ENCODE measurements around the gene LSM8.
"Not testable (repeated sequence)": the region's sequence is repeated elsewhere in the genome, so short reads cannot be mapped to it uniquely, and the experiment has no call there.

The LSM8 gene

DNA sequence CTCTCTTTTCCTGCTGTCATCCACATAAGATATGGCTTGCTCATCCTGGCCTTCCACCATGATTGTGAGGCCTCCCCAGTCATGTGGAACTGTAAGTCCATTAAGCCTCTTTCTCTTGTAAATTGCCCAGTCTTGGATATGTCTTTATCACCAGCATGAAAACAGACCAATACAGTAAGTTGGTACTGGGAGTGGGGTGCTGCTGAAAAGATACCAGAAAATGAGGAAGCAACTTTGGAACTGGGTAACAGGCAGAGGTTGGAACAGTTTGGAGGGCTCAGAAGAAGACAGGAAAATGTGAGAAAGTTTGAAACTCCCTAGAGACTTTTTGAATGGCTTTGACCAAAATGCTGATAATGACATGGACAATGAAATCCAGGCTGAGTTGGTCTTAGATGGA, 49.5 kb upstream of the LSM8 start:
- H3K4me3 ChIP-seq (ENCODE audit: low read depth, low read length); POLR2A ChIA-PET; H3K36me3 ChIP-seq (ENCODE audit: control insufficient read depth in 2 of 2, insufficient read depth in 1 of 2, low read length in 2 of 2); CTCF ChIA-PET; H3K9me3 ChIP-seq (ENCODE audit: control insufficient read depth, insufficient read depth, low read depth, low read length); H3K27ac ChIP-seq (ENCODE audit: extremely low read depth, low read depth, low read length); H3K4me1 ChIP-seq (ENCODE audit: control insufficient read depth, insufficient read depth, low read length): not testable (repeated sequence)
- TF ChIP-seq ZNF707 (tag by site-specific recombination; IDR thresholded peaks at IDR 0.05), result peak; percentile 74

DNA sequence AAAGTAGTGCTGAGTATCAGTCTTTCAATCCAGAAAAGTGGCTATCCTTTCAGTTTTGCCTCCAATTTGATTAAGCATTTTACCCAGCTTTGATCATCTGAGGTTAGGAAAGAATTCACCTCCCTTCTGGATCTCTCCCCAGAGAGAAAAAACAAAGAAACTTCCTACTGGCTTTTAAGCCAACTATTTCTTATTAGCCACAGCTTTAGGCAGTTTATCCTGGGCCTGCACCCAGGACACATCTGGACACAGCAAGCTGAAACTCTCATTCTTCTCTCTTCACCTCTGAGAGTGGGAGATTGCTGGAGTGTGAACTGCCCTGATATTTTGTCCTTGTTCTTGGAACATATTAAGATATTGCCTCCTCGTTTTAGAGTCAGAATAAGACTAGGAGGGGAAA, 43.5 kb upstream of the LSM8 start:
- H3K27ac ChIP-seq (ENCODE audit: extremely low read depth, low read depth, low read length), result no peak overlapping the region
- POLR2A ChIA-PET, result no interaction called here
- H3K36me3 ChIP-seq (ENCODE audit: control insufficient read depth in 2 of 2, insufficient read depth in 1 of 2, low read length in 2 of 2), result no peaks in the 10 kb centered on the region
- TF ChIP-seq IKZF3 (tag by site-specific recombination; IDR thresholded peaks at IDR 0.05), result no peak
- TF ChIP-seq, protein P1, sequence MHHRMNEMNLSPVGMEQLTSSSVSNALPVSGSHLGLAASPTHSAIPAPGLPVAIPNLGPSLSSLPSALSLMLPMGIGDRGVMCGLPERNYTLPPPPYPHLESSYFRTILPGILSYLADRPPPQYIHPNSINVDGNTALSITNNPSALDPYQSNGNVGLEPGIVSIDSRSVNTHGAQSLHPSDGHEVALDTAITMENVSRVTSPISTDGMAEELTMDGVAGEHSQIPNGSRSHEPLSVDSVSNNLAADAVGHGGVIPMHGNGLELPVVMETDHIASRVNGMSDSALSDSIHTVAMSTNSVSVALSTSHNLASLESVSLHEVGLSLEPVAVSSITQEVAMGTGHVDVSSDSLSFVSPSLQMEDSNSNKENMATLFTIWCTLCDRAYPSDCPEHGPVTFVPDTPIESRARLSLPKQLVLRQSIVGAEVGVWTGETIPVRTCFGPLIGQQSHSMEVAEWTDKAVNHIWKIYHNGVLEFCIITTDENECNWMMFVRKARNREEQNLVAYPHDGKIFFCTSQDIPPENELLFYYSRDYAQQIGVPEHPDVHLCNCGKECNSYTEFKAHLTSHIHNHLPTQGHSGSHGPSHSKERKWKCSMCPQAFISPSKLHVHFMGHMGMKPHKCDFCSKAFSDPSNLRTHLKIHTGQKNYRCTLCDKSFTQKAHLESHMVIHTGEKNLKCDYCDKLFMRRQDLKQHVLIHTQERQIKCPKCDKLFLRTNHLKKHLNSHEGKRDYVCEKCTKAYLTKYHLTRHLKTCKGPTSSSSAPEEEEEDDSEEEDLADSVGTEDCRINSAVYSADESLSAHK (tag by site-specific recombination; IDR thresholded peaks at IDR 0.05), result no peak
- no peak for TF ChIP-seq SP7 (tag by site-specific recombination; IDR thresholded peaks at IDR 0.05)
- TF ChIP-seq ZNF114 (tag by site-specific recombination; IDR thresholded peaks at IDR 0.05), result no peak
- no peak for TF ChIP-seq ZSCAN16 (tag by site-specific recombination; IDR thresholded peaks at IDR 0.05)
- TF ChIP-seq MZF1 (tag by site-specific recombination; IDR thresholded peaks at IDR 0.05; ENCODE audit: borderline replicate concordance), result no peak
- TF ChIP-seq, protein P2, sequence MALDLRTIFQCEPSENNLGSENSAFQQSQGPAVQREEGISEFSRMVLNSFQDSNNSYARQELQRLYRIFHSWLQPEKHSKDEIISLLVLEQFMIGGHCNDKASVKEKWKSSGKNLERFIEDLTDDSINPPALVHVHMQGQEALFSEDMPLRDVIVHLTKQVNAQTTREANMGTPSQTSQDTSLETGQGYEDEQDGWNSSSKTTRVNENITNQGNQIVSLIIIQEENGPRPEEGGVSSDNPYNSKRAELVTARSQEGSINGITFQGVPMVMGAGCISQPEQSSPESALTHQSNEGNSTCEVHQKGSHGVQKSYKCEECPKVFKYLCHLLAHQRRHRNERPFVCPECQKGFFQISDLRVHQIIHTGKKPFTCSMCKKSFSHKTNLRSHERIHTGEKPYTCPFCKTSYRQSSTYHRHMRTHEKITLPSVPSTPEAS (tag by site-specific recombination; IDR thresholded peaks at IDR 0.05), result no peak
- no peak for TF ChIP-seq ZBTB17 (tag by site-specific recombination; IDR thresholded peaks at IDR 0.05)
- TF ChIP-seq ZNF175 (tag by site-specific recombination; IDR thresholded peaks at IDR 0.05), result no peak
- TF ChIP-seq ZBTB1 (tag by site-specific recombination; IDR thresholded peaks at IDR 0.05), result no peak
- TF ChIP-seq ZNF433 (tag by site-specific recombination; IDR thresholded peaks at IDR 0.05; ENCODE audit: low read depth), result no peak
- TF ChIP-seq, protein P3, sequence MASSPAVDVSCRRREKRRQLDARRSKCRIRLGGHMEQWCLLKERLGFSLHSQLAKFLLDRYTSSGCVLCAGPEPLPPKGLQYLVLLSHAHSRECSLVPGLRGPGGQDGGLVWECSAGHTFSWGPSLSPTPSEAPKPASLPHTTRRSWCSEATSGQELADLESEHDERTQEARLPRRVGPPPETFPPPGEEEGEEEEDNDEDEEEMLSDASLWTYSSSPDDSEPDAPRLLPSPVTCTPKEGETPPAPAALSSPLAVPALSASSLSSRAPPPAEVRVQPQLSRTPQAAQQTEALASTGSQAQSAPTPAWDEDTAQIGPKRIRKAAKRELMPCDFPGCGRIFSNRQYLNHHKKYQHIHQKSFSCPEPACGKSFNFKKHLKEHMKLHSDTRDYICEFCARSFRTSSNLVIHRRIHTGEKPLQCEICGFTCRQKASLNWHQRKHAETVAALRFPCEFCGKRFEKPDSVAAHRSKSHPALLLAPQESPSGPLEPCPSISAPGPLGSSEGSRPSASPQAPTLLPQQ (tag by site-specific recombination; IDR thresholded peaks at IDR 0.05), result no peak
- TF ChIP-seq ZNF623 (tag by site-specific recombination; IDR thresholded peaks at IDR 0.05), result no peak
- TF ChIP-seq, protein P4, sequence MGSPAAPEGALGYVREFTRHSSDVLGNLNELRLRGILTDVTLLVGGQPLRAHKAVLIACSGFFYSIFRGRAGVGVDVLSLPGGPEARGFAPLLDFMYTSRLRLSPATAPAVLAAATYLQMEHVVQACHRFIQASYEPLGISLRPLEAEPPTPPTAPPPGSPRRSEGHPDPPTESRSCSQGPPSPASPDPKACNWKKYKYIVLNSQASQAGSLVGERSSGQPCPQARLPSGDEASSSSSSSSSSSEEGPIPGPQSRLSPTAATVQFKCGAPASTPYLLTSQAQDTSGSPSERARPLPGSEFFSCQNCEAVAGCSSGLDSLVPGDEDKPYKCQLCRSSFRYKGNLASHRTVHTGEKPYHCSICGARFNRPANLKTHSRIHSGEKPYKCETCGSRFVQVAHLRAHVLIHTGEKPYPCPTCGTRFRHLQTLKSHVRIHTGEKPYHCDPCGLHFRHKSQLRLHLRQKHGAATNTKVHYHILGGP (tag by site-specific recombination; IDR thresholded peaks at IDR 0.05), result no peak
- TF ChIP-seq ZNF514 (tag by site-specific recombination; IDR thresholded peaks at IDR 0.05), result no peak
- TF ChIP-seq ZNF558 (tag by site-specific recombination; IDR thresholded peaks at IDR 0.05), result no peak
- TF ChIP-seq OSR2 (tag by site-specific recombination; IDR thresholded peaks at IDR 0.05), result no peak
- H3K4me3 ChIP-seq (ENCODE audit: low read depth, low read length), result no peak overlapping the region
- H3K4me1 ChIP-seq (ENCODE audit: control insufficient read depth, insufficient read depth, low read length), result no peaks in the 10 kb centered on the region
- H3K9me3 ChIP-seq (ENCODE audit: control insufficient read depth, insufficient read depth, low read depth, low read length), result no peaks in the 10 kb centered on the region
- CTCF ChIA-PET, result no interaction called here
